Measurements from ENCODE around the gene GRID1.

GRCh38 chr10:85961073-85961472 lies 405.5 kb downstream of the GRID1 start:
- TF ChIP-seq POLR2A (IDR thresholded peaks at IDR 0.05) (no peak), CTCF (IDR thresholded peaks at IDR 0.05) (no peak), POLR2AphosphoS5 (IDR thresholded peaks at IDR 0.05; ENCODE audit: insufficient read depth in 1 of 2, low read depth in 1 of 2) (no peak)
